HG02610 (cell line): ENCODE data around the gene PARD6G.

Source experiments
- ATAC-seq: cut with Tn5 transposase; IDR thresholded peaks from one replicate; pipeline ENCODE4 v1.9.1; 2021; ENCODE audit warnings: mild to moderate bottlenecking, moderate library complexity; ENCODE audit not compliant: unreplicated experiment

PARD6G gene

DNA sequence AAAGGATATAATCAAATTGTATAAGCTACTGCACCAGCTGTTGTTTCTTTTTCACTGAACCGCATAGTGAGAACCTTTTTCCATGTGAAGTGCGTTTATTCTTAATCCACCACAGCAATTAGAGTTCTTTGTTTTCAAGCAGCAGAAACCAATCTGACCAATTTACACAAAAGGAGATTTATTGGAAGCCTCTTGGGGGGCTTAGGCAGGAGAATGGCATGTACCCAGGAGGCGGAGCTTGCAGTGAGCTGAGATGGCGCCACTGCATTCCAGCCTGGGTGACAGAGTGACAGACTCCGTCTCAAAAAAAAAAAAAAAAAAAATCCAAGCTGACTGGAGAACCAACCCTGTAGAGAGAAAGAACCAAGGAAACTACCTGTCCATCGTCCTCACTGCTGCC lies 128.2 kb downstream of the PARD6G start:
- ATAC-seq: no peak

DNA sequence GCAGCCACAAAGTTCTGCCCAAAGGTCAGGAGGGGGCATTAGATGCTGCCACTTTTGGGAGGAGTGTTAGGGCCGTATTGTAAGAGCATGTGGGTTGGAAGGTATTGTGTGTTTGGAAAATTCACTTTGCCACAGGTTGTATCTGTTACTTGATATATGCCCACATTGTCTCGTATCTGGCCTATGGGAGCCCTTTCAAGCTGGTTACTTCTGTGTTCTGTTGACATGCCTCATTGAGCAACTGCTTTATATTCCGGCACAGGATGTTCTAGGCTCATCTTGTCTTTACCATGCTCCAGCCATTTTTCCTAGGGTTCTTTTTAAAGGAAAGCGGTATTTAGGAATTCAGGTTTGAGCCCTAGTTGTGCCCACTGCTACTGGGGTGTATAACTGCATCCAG lies 132.3 kb downstream of the PARD6G start:
- ATAC-seq: no peak

DNA sequence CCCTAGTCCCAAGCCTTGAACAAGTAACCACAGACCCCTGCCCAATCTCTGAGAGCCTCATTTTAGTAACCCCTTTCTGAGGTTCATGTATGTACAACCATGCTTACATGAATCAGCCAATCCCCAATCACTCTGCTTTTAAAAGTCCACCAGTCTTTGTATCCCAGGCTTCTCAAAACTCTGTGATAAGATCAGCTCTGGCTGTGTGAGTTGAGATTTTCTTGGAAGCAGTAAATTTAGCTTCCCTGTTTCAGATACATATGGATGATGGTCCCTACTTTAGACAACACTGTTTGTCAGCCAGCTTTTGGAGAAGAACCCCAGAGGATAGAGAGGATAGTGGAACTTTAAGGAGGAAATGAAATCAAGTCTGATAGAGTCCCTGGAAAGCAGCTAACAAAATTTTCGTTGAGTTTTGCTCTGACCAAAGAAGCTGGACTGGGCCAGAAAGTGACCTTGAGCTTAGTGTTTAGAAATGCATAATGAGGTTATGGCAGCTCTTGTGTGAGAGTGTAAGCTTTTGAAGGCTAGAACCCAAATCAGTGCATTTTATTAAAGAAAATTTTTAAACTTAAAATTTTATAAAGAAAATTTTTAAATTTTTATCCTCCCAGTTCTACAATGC lies 134.6 kb downstream of the PARD6G start:
- no peak for ATAC-seq

DNA sequence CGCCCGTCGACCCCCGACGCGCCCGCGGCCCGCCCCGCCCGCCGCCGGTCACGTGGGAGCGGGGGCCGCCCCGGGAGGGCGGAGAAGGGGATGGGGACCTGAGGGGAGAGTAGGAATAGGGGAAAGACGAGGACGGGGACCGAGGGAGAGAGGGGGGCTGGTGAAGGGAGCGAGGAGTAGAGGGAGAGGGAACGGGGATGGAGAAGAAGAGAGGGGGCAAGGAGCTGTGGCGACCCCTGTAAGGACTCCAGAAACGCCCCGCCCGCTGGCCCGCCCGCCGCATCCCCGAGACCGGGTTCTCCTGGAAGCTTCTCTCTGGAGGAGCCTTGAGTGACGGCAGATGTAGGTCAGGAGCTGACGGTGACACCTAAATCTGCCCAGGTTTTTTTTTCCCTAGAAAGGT lies 137.6 kb downstream of the PARD6G start:
- ATAC-seq: peak; percentile 20

DNA sequence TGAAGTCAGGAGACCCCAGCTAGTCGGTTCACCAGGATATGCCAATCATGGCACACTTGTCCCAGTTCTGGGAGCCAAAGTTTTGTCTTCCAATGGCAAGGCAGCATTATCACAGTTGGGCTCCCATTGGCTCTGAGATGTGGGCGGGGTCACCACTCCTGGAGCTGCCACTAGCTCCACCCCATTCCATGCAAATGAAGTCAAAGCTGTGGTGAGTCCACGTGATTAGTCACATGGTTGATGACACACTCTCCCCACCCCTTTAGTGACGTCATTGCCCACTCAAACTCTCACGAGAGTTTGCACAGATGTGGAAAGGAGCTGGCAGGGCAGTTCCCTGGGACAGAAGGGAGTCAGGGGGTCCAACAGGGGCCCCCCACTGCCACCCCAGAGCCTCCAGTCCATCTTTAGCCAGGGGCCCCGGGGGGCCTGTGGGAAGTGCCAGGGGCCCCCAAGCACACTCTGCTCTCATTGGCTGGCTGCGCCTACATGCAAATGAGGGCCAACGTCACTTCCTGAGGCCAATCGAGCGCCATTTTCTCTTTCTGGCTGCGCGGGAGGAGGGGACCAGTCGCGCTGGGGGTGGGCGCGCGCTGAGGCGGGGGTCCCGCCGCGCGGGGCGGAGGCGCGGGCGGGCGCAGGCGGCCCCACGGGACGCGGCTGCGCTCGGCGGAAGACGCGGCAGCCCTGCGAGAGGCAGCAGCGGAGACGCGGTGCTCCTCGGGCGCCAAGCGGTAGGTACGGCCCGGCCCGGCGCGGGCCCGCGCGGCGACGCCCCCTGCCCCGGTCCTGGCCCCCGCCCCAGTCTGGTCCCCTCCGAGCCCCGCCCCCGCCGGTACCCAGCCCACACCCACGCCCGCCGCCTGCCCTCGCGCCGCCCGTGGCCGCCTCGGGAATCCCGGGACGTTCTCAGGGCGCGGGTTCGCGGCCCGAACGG lies 138.3 kb downstream of the PARD6G start, which contains the start of gene ADNP2:
TSS of gene ADNP2 (plus strand) at position 524 of the 937 bp plus-strand sequence. CDS start 8,281 bp downstream, outside the sequence.
- ATAC-seq: peak; percentile 62

DNA sequence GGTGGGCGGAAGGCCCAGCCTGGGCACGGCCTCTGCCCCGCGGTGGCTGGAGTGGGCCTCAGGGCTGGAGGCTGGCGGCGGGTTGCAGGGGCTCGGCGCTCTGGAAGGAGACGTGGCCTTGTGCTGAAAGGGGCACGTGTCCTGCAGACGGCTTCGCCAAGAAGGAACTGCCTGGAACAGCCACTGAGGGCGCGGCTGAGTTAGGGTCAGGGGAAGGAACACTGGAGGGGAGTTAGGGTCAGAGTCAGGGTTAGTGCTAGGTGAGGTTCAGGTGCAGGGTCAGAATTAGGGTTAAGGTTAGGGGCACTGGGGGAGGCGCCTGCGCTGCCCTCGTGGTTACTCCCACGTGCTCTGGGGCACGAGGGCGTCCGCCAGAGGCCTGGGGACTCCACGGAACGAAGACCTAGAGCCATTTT lies 139.2 kb downstream of the PARD6G start:
- ATAC-seq: no peak

DNA sequence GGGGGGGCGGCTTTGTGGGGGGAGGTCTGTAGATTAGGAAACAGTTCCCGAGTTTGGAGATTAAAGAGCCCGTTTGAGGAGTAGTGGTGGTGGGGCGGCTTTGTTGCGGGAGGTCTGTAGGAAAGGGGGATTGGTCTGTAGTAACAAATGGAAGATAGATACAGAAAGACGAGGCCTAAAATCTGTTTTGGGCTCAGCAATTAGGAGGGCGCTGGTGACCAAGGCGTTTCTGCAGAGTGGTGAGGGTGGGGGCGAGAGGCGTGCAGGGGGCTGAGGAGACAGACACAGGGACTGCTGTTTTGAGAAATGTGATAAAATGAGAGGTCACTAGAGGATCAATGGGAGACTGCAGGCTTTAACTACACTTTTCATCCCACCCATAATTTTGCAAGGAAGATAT lies 139.9 kb downstream of the PARD6G start:
- no peak for ATAC-seq
